Fibroblast of lung (primary cell): ENCODE measurements around the gene ITPKC. TPM values are rescaled to one million over a fixed set of nuclear protein-coding genes. Genes with fewer than 3 reads are reported as not detected.

Source experiments
- DNase-seq, 2 donors: peaks; one replicate each; pipeline versions ENCODE4 v3.0.0 to v3.0.0-alpha.2; 2010; ENCODE audit warnings: low read depth in 2 of 2
- H2AFZ ChIP-seq: 2 replicates; pipeline ENCODE4 v1.5.1; 2012; ENCODE audit warnings: low read length, control low read depth, inconsistent platforms
- H3K27ac ChIP-seq: 2 replicates; pipeline ENCODE4 v1.5.1; 2011; ENCODE audit warnings: low read length, control low read depth; ENCODE audit not compliant: insufficient read depth
- H3K27me3 ChIP-seq: 2 replicates; pipeline ENCODE4 v1.5.1; 2011; ENCODE audit warnings: mild to moderate bottlenecking, low read length; ENCODE audit not compliant: control insufficient read depth, insufficient read depth
- H3K36me3 ChIP-seq: 2 replicates; pipeline ENCODE4 v1.5.1; 2011; ENCODE audit warnings: low read length; ENCODE audit not compliant: control insufficient read depth, insufficient read depth
- H3K4me1 ChIP-seq: 2 replicates; pipeline ENCODE4 v1.5.1; 2011; ENCODE audit warnings: low read length; ENCODE audit not compliant: control insufficient read depth, insufficient read depth; ENCODE audit errors: extremely low read depth
- H3K4me2 ChIP-seq: 2 replicates; pipeline ENCODE4 v1.5.1; 2011; ENCODE audit warnings: low read length, control low read depth; ENCODE audit not compliant: insufficient read depth; ENCODE audit errors: extremely low read depth
- H3K4me3 ChIP-seq, 4 experiments: fragments of 200-600 bp in 1 of 4; sonication (generic) in 1 of 4; replicated peaks in 1 of 4; 2 replicates each; pipeline ENCODE4 v1.5.1; 2011 to 2016; ENCODE audit warnings: low read length in 4 of 4, low read depth in 3 of 4, mild to moderate bottlenecking in 3 of 4, control low read depth in 2 of 4, inconsistent platforms in 1 of 4, mixed read lengths in 1 of 4; ENCODE audit not compliant: insufficient read depth in 1 of 4; ENCODE audit errors: control extremely low read depth in 1 of 4
- H3K79me2 ChIP-seq: 2 replicates; pipeline ENCODE4 v1.5.1; 2012; ENCODE audit warnings: mild to moderate bottlenecking, low read length, inconsistent platforms; ENCODE audit not compliant: control insufficient read depth, insufficient read depth
- H3K9ac ChIP-seq: 2 replicates; pipeline ENCODE4 v1.5.1; 2011; ENCODE audit warnings: mild to moderate bottlenecking, low read length, control low read depth; ENCODE audit not compliant: insufficient read depth
- H3K9me3 ChIP-seq: 2 replicates; pipeline ENCODE4 v1.5.1; 2012; ENCODE audit warnings: low read depth, low read length; ENCODE audit not compliant: control insufficient read depth, insufficient read depth
- H4K20me1 ChIP-seq: 2 replicates; pipeline ENCODE4 v1.5.1; 2011; ENCODE audit warnings: low read length; ENCODE audit not compliant: control insufficient read depth, insufficient read depth; ENCODE audit errors: extremely low read depth
- EZH2 ChIP-seq: IDR thresholded peaks from 2 replicates; pipeline ENCODE4 v1.5.1; 2012; ENCODE audit warnings: low read length, control low read depth, mild to moderate bottlenecking; ENCODE audit errors: missing control alignments
- polyA plus RNA-seq, 2 donors: library from polyadenylated mRNA; depleted of rRNA in 1 of 2; stranded (reverse) in 1 of 2; unstranded in 1 of 2; fragments of >200 nt; gene quantifications; 2 replicates each; pipeline ENCODE4 v1.2.1, GENCODE V29; 2011 to 2012; ENCODE audit warnings: missing spikeins in 1 of 2
- total RNA-seq: library from RNA; depleted of rRNA; stranded (reverse); fragments of >200 nt; gene quantifications from 2 replicates; pipeline ENCODE4 v1.2.1, GENCODE V29; 2014
- TF ChIP-seq, protein P1 (sequence below), 2 donors: IDR thresholded peaks in 1 of 2; conservative IDR thresholded peaks in 1 of 2; 1 replicate in 1 of 2; 2 replicates in 1 of 2; pipeline ENCODE4 v1.5.1; 2011 to 2012; ENCODE audit warnings: low read length in 2 of 2, control low read depth in 1 of 2, inconsistent platforms in 1 of 2, low read depth in 1 of 2, mild to moderate bottlenecking in 1 of 2

The ITPKC gene
- total and polyA plus RNA-seq, 2 donors (not counting 1 experiment from before 2014, with no cell fraction given) = 6.5 to 23.1 TPM

DNA sequence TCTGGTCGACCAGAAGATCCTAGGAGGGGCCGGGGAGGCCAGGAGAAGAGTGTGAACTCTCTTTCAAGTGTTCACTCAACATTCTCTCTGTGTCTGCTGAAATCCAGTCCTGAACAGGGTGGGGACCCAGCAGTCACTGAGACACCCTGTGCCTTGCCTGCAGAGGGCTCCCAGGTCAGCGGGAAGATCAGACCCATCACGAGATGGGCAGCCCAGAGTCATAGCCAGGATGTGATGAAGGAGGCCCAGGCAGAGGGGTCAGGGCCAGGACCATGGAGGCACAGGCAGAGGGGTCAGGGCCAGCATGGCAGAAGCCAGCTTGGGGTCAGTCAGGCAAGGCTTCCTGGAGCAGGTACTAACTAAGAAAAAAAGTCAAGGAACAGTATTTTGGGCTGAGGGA is 35.9 kb upstream of the ITPKC start:
- Histone ChIP-seq H3K27me3 (no peaks in the 10 kb centered on the region), H3K9me3 (no peaks in the 10 kb centered on the region), H3K27ac (no peak overlapping the region), H3K9ac (no peak overlapping the region), H3K36me3 (peaks cover 47% of the 10 kb centered on the region), H3K4me3 (no peak overlapping the region), H3K4me1 (no peaks in the 10 kb centered on the region), H2AFZ (no peak overlapping the region), H3K4me2 (no peak overlapping the region), H4K20me1 (no peaks in the 10 kb centered on the region), H3K79me2 (no peaks in the 10 kb centered on the region)
- TF ChIP-seq EZH2 = no peak
- TF ChIP-seq, protein P1, sequence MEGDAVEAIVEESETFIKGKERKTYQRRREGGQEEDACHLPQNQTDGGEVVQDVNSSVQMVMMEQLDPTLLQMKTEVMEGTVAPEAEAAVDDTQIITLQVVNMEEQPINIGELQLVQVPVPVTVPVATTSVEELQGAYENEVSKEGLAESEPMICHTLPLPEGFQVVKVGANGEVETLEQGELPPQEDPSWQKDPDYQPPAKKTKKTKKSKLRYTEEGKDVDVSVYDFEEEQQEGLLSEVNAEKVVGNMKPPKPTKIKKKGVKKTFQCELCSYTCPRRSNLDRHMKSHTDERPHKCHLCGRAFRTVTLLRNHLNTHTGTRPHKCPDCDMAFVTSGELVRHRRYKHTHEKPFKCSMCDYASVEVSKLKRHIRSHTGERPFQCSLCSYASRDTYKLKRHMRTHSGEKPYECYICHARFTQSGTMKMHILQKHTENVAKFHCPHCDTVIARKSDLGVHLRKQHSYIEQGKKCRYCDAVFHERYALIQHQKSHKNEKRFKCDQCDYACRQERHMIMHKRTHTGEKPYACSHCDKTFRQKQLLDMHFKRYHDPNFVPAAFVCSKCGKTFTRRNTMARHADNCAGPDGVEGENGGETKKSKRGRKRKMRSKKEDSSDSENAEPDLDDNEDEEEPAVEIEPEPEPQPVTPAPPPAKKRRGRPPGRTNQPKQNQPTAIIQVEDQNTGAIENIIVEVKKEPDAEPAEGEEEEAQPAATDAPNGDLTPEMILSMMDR (conservative IDR thresholded peaks at IDR 0.05 in 1 of 2, IDR thresholded peaks at IDR 0.05 in 1 of 2; ENCODE audit: low read depth in 1 of 2, low read length in 2 of 2) = no peak
- no peak for DNase-seq

GRCh38 chr19:40682431-40682964 is 34.4 kb upstream of the ITPKC start:
- H3K27ac ChIP-seq = no peak overlapping the region
- H3K27me3 ChIP-seq = no peaks in the 10 kb centered on the region
- no peaks in the 10 kb centered on the region for H4K20me1 ChIP-seq
- H3K4me2 ChIP-seq = no peak overlapping the region
- no peak overlapping the region for H3K4me3 ChIP-seq
- no peak overlapping the region for H2AFZ ChIP-seq
- no peaks in the 10 kb centered on the region for H3K9me3 ChIP-seq
- H3K9ac ChIP-seq = peak overlapping the region; percentile 10
- H3K36me3 ChIP-seq = peaks cover 46% of the 10 kb centered on the region
- H3K79me2 ChIP-seq = peaks cover 7% of the 10 kb centered on the region
- no peak for DNase-seq
- no peaks in the 10 kb centered on the region for H3K4me1 ChIP-seq
- TF ChIP-seq, protein P1 (conservative IDR thresholded peaks at IDR 0.05 in 1 of 2, IDR thresholded peaks at IDR 0.05 in 1 of 2; ENCODE audit: low read depth in 1 of 2, low read length in 2 of 2) = no peak
- TF ChIP-seq EZH2 = no peak

- Histone ChIP-seq H3K4me1 (peaks cover 8% of the 10 kb centered on the region), H3K36me3 (peaks cover 42% of the 10 kb centered on the region), H3K27ac (no peak overlapping the region), H3K27me3 (no peaks in the 10 kb centered on the region), H3K4me3 (no peak overlapping the region), H3K9me3 (no peaks in the 10 kb centered on the region), H4K20me1 (peaks cover 4% of the 10 kb centered on the region), H3K79me2 (peaks cover 16% of the 10 kb centered on the region), H2AFZ (no peak overlapping the region), H3K4me2 (no peak overlapping the region), H3K9ac (no peak overlapping the region)
- TF ChIP-seq, protein P1 (conservative IDR thresholded peaks at IDR 0.05 in 1 of 2, IDR thresholded peaks at IDR 0.05 in 1 of 2; ENCODE audit: low read depth in 1 of 2, low read length in 2 of 2) = no peak
- TF ChIP-seq EZH2 = no peak
- DNase-seq = no peak
Measured at GRCh38 chr19:40683437-40683836, 33.5 kb upstream of the ITPKC start.
